ENCODE results near the gene ARFRP1.
"Not testable (repeated sequence)": the region's sequence is repeated elsewhere in the genome, so short reads cannot be mapped to it uniquely, and the experiment has no call there.

ARFRP1 gene

GRCh38 chr20:63675681-63676368 lies 32.0 kb downstream of the ARFRP1 start:
- no peak for DNase-seq (ENCODE audit: low spot score)

DNA sequence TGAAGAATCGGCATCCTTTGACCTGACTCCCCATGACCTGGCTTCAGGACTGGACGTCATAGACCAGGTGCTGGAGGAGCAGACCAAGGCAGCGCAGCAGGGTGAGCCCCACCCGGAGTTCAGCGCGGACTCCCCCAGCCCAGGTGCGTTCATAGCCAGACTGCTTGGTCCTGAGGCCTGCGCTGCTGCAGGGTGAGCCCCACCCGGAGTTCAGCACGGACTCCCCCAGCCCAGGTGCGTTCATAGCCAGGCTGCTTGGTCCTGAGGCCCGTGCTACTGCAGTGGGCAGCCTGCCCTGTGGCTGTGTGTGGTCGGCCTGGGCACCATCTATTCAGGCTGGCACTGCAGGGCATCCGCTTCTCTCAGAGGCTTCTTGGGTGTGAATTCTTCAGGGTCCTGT lies 33.8 kb downstream of the ARFRP1 start:
- DNase-seq (ENCODE audit: low spot score), result no peak

DNA sequence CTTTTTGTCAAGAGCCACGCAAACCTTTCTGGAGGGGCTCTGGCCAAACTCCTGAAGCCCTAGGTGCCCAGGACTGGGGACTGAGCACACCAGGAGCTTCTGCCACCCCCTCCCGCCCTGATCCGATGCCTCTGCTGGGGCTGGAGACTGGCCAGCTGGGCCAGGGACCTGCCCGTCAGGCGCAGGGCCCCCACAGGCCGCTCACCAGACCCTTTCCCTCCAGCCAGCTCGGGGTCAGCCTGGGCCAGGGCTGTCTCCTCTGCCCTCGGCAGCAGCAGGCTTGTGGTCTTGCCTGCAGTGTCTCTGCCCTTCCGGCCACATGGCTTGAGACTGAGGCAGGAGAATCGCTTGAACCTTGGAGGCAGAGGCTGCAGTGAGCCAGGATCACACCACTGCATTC lies 35.1 kb downstream of the ARFRP1 start:
- no peak for DNase-seq (ENCODE audit: low spot score)

GRCh38 chr20:63671695-63672094 lies 36.1 kb downstream of the ARFRP1 start:
- not testable (repeated sequence) for DNase-seq (ENCODE audit: low spot score)

DNA sequence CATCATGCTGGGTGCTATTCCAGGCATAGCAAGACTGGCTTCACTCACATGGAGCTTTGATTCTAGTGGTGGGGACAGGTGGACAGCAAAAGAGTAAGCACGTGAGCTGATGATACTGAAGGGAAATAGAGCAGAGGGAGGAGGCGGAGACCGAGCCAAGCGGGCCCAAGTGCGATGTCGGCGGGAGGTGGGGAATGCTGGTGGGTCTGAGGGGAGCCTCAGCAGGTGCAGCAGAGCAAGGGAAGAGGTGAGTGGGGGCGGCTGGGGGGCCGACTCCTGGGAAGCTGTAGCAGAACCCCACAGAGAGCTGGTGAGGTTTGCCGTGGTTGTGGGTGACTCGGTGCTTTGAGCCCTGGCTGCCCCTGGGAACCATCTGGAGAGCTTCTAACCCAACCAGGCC lies 39.4 kb downstream of the ARFRP1 start:
- no peak for DNase-seq (ENCODE audit: low spot score)

DNA sequence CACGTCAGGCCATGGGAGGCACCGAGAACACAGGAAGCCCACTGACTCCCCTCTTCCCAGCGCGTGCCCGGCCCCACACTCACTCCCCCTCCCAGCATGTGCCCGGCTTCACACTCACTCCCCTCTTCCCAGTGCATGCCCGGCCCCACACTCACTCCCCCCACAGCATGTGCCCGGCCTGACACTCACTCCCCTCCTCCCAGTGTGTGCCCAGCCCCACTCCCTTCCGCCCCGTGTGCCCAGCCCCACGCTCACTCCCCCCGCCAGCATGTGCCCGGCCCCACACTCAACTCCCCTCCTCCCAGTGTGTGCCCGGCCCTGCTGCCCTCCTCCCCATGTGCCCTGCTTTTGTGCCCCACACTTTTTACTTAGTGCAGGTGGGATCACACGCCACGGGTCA lies 39.9 kb downstream of the ARFRP1 start:
- no peak for DNase-seq (ENCODE audit: low spot score)

DNA sequence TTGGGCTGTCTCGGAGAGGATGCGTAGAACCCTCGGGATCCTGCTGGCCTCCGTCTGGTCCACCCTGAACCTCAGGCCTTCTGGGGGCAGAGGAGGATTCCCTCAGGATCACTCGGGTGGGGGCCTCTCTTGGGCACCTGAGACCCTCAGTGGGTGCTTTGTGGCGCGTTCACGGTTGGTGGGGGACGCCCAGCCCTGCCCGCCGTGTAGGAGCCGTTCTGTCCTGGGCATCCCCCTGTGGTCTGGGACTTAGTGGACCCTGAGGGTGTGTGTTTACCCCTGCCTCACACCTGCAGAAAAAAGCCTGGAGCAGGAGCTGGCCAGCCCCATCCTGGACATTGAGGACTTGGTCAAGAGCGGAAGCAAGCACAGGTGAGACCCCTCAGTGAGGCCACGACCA lies 42.1 kb downstream of the ARFRP1 start:
- no peak for DNase-seq (ENCODE audit: low spot score)

GRCh38 chr20:63664861-63665594 lies 42.7 kb downstream of the ARFRP1 start:
- DNase-seq (ENCODE audit: low spot score), result no peak

- DNase-seq (ENCODE audit: low spot score), result no peak
Observed at GRCh38 chr20:63664143-63664851, 43.5 kb downstream of the ARFRP1 start.

- no peak for DNase-seq (ENCODE audit: low spot score)
Observed at GRCh38 chr20:63663332-63664066, 44.3 kb downstream of the ARFRP1 start.

DNA sequence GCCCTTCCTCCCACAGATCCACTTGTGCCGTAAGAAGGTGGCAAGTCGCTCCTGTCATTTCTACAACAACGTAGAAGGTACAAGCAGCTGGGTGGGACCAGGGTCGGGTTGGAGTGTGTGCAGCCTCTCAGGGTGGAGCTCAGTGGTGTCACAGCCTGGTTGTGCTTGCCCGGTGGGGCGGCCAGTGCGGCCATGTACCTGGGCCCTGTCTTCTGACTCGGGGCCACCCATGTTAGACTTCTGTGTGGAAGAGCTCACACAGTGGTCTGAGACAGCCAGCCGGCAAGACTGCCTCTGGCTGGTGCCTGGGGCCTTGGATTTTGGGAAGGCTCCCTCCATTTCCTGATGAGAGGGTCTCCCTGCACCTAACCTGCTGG lies 45.0 kb downstream of the ARFRP1 start:
- DNase-seq (ENCODE audit: low spot score), result no peak

DNA sequence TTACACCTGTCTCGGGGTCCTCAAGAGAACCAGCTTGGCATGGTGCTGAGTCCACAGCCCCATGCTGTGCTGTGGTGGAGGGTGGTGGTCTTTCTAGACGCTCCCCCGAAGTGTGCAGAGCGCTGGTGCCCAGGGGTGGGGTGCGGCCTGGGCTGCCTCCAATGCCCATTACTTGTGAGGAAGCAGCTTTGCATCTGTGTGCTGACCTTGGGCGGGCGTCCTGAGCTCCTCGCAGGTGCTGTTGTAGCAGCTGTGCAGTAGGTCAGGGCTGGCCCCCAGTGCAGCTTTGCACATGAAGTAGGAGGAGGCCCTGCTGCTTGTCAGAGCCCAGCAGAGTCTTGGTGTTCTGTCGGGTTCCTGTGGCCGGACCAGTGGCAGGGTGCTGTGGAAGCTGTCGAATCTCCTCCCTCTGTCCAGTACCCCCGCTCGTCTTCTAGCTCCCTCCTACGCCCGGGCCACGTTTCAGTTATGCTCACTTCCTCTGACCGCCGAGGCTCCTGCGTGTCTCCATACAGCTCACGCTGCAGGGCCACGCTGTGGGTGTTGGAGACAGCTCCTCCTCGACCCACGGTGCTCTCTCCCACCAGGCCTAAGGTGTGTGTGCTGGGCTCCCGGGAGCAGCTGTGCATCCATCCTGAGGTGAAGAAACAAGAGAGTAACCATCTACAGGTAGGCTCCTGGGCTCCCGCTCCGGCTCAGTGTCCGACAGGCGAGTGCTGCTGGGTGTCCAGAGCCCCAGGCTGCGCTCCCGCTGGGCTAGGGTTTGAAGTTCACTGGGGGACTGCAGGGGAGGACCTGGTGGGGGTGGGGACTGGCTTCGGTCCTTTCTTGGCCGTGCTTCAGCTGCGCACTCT lies 45.6 kb downstream of the ARFRP1 start:
- DNase-seq (ENCODE audit: low spot score), result no peak

- no peak for DNase-seq (ENCODE audit: low spot score)
Observed at GRCh38 chr20:63661108-63661507, 46.7 kb downstream of the ARFRP1 start.

GRCh38 chr20:63660622-63661021 lies 47.2 kb downstream of the ARFRP1 start:
- no peak for DNase-seq (ENCODE audit: low spot score)

- not testable (repeated sequence) for DNase-seq (ENCODE audit: low spot score)
Observed at GRCh38 chr20:63660174-63660573, 47.6 kb downstream of the ARFRP1 start.

- DNase-seq (ENCODE audit: low spot score), result no peak
Observed at GRCh38 chr20:63659370-63659769, 48.4 kb downstream of the ARFRP1 start.

- no peak for DNase-seq (ENCODE audit: low spot score)
Observed at GRCh38 chr20:63658749-63659187, 49.0 kb downstream of the ARFRP1 start.

- DNase-seq (ENCODE audit: low spot score), result peak; percentile 92
Observed at GRCh38 chr20:63657937-63658748, 49.6 kb downstream of the ARFRP1 start, which contains the start of gene RTEL1. TSS of gene RTEL1 (plus strand) at chr20:63658312. CDS start at chr20:63659403, 1,091 bp downstream.

- DNase-seq (ENCODE audit: low spot score), result no peak
Observed at GRCh38 chr20:63657260-63657936, 50.4 kb downstream of the ARFRP1 start.

DNA sequence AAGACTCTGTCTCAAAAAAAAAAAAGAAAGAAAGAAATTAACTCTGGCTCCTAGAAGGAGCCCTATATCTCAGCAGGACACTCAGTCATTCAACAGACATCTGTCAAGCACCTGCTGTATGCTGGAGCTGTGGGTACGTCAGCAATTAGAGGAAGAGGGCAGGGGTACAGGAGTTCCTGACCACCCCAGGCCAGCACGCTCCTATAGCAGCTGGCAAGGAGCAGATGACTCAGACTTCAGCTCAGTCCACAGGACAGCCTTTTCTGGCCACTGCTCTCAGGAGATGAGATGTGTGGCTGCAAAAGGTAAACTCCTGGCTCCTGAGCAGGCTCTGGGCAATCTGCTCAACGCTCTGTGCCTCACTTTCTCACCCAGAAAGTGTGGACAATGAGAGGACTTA lies 51.3 kb downstream of the ARFRP1 start:
- DNase-seq (ENCODE audit: low spot score), result no peak

Data from germinal center (tissue), 1 donor.